ENCODE data around the gene EXD3.

GRCh38 chr9:137371521-137371941, 51.4 kb downstream of the EXD3 start:
- TF ChIP-seq HCFC1 (IDR thresholded peaks at IDR 0.05; ENCODE audit: low read depth, low read length) (no peak), CTCF (IDR thresholded peaks at IDR 0.05 in 2 of 3, conservative IDR thresholded peaks at IDR 0.05 in 1 of 3; ENCODE audit: insufficient read depth in 2 of 3, low read depth in 1 of 3, low read length in 3 of 3) (no peak), FOXJ3 (CRISPR knock-in tag; IDR thresholded peaks at IDR 0.05) (no peak), POLR3A (IDR thresholded peaks at IDR 0.05; ENCODE audit: borderline replicate concordance, extremely low read depth, insufficient read depth, insufficient read length) (no peak), EP300 (IDR thresholded peaks at IDR 0.05; ENCODE audit: low read length) (no peak), JUNB (CRISPR knock-in tag; conservative IDR thresholded peaks at IDR 0.05) (no peak), TAF1 (IDR thresholded peaks at IDR 0.05; ENCODE audit: control insufficient read depth, extremely low read depth, insufficient read depth, low read length, severe bottlenecking) (no peak), SMAD1 (IDR thresholded peaks at IDR 0.05; ENCODE audit: low read depth, low read length, partially characterized antibody) (no peak)
